ENCODE measurements around the gene IGSF9.

IGSF9 gene

DNA sequence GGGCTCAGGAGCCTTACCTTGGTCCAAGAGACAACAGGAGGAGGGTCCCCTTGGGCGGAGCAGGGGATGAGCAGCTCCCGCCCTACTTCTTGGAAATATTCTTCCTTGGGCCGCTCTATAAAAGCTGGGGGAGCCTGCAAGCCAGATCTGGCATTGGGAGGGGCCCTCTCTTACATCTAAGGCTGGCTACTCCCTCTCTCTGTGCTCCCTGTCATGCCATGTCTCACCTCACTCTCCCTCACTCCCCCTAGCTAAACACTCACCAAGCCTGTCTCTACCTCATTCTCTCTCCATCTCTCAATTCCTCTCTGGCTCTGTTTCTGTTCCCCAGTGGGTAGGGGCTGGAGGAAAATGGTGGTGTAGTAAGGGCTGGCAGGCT, 13.6 kb downstream of the IGSF9 start:
- no peak for DNase-seq

- no peak for DNase-seq
Observed at GRCh38 chr1:159931101-159931794, 14.2 kb downstream of the IGSF9 start.

- DNase-seq, result no peak
Observed at GRCh38 chr1:159930634-159931033, 14.8 kb downstream of the IGSF9 start.

DNA sequence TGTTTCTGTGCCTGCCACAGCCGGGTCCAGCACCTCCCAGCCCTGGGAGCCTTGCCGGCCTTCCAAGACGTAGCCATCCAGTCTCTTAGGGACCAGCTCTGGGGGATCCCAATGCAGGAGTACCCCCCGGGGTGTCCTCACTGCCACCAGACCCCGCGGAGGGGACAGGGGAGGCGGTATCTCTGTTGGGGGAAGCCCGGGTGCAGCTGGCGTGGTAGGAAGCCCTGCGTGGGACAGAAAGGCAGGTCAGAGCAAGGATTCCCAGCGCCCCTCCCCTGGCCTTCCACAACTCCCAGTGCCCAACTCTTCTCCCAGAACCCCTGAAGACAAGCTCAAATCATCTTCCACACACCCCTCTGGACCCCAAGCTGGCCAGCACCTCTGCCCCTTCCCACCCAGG, 15.2 kb downstream of the IGSF9 start:
- DNase-seq, result no peak

GRCh38 chr1:159929155-159930051, 16.0 kb downstream of the IGSF9 start:
- no peak for DNase-seq

- no peak for DNase-seq
Observed at GRCh38 chr1:159928491-159929050, 16.8 kb downstream of the IGSF9 start.

DNA sequence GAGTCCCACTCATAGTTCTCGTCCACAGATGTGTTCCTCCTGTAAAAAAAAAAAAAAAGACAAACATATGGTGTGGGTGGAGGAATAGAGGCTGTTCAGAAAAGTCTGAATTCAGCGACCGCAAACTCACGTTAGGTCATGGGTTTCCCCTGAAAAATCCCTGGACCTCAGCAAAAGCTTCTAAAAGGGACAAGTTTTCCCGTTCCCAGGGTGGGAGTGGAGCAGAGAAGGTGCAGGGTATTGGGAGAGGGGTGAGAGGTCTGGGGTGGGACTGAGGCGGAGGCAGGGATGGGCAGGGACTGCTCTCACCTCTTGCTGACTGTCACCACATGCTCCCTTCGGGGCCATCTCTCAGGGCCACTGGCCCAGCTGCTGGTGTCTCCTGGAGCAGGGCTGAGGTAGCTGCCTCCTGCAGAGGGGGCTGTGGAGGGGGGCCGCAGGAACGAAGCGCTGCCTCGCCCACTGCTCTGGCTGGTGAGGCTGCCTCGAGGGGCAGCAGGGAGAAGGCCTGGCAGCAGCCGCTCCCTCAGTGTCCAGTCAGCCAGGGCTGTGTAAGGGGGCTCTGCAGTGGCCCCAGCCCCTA, 17.5 kb downstream of the IGSF9 start:
- DNase-seq, result no peak

DNA sequence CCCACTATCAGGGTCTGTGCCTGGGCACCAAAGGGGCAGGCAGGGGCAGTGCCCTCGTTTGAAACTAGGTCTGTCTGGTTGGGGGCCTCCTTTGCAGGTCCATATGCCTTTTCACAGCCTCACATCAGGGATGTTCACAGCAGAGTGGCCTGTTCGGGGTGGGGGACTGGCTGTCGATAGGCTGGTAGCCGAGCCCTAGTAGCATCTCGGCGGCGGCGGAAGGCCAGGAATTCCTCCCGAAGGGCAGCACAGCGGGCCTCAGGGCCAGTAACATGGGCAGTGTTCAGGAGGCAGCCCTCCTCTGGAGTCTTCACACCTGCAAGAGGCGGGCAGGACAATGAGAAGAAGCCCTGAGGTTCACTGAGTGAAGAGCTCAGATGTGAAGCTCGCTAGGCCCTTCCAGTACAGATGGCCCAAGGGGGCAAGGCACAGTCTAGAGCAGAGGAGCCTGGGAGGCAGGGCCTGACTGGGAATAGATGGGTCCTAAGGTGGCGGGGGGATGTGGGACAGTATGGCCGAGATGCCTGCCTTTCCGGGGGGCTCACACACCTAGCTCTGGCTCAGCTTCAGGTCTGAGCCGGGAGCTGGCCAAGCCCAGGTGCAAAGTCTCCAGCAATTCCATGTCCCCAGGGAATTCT, 18.1 kb downstream of the IGSF9 start:
- DNase-seq, result no peak

DNA sequence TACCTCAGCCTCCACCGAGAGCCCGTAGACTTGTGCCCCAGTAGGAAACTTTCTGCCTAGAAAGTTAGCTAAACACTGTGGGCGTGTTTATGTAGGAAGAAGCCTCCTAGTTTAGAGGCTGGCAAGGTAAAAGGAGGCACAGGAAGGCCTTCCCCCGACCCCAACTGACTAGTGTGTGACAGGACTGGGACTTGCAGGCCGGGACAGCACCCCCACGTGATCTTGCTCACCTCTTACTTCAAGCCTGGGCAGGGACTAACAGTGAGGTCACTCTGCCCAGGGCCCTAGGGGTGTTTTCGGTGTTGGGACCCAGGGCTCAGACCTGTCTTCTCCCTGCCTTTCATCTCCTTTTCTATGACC, 19.7 kb downstream of the IGSF9 start:
- DNase-seq, result no peak

DNA sequence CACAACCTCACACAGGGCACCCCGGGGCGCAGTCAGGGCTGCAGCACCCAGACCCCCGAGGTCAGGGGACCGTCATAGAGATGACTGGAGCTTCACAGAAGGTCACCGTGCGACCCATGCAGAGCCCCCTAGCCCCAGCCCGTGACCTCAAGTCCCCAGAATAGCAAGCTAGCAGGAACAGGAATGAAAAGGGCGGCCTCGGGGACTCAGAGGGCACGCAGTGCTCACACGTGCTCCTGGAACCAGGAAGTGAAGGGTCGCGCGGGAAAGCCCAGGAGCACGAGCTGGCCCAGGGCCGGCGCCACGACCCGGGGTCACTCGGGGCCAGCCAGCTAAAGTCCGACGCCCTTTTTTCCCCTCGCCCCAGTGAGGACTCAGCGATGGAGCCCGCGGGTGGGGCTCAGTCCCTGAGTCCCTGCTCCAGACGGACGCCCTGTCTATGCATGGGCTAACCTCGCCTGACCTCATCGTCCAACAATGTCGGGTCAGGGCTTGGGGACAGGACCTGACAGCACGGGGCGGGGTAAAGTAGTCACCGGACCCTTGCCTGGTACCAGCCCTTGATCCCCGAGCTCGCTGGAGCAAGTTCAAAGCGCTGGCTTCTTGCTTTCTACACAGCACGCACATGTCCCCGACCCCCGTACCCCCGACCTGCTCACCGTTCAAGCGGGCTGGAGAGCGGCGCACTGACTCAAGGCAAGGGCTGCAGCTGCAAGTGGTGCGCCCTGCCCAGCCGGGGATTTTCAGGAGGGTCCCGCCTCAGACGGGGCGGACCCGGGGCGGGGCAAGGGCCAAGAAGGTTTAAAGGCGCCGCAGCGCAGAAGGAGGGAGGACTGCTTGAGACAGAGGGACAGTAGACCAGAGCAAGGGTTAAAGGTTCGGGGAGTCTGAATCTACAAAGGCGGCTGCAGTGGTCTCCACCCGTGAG, 20.4 kb downstream of the IGSF9 start, which contains the start of gene TAGLN2:
Gene TAGLN2 (minus strand): TSS at position 717 of the 928 bp plus-strand sequence. CDS start 4,998 bp downstream, outside the sequence.
- DNase-seq, result peak; percentile 71

DNA sequence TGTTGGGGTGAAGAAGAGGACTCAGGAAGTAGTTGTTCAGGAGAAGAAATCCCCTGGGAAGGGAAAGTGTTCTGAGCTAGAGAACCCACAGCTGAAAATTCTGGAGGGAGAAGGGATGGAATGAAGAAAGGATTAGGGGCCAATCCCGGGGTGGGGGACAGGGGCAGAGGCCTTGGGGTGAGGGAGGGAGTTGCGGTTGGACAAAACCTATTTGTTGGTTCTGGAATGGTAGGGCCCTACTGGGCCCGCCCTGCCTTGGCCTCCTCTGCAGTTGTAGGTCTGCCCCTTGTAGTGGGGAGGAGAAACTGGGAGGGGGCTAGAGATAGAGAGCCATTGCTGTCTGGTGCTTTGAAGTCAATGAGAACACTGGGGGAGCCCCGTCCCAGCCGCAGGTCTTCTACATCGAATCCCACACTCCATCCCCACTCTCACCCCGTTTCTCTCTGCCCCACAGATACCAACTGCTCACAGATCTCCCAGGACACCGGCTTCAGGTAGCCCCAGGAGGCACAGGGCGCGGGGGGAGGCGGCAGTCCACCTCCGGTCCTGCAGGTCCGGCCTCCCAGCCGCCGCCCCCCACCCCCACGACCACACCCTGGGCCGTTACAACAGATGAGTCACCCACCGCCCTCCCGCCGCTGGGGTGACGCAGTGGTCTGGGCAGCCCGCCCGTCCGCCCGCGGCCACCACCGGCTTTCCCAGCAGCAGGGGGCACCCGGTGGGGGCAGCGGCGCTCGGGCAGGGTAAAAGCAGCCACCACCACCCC, 21.2 kb downstream of the IGSF9 start:
- no peak for DNase-seq

DNA sequence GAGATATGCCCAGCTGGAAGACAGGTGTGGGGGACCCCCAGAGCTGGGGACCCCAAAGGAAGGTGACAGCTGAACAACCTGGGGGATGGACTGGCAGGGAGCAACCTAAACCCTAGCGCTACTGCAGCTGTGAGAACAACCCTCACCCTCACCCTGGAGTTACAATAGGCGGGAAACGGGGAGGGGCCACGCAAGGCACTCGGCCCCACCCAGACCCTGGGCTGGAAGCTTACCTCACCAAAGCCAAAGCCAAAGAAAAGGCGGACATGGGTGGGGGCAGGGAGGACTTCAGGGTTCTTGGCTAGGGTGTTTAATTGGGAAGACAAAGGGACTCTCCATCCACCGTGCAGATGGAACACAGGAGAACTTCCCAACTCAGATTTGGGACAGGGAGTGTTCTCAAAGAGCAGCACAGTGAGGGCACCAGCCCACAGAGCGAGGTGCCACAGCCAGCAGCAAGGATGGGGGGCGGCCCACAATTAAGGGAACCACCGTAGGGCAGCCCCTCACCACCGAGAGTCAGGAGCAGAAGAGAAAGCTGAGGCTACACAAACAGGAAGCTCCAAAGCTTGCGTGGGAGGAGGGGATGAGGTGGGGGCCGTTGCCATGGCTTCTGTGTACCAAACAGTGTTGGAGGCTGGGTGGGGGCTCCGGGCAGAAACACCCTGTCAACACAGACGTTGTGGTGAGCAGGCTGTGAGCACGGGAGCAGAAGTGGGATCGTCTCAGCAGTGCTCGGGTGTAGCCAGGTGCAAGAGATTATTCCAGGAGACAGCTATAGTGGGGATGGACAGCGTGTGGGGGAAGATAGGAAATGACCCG, 22.0 kb downstream of the IGSF9 start:
- peak; percentile 72 for DNase-seq

DNA sequence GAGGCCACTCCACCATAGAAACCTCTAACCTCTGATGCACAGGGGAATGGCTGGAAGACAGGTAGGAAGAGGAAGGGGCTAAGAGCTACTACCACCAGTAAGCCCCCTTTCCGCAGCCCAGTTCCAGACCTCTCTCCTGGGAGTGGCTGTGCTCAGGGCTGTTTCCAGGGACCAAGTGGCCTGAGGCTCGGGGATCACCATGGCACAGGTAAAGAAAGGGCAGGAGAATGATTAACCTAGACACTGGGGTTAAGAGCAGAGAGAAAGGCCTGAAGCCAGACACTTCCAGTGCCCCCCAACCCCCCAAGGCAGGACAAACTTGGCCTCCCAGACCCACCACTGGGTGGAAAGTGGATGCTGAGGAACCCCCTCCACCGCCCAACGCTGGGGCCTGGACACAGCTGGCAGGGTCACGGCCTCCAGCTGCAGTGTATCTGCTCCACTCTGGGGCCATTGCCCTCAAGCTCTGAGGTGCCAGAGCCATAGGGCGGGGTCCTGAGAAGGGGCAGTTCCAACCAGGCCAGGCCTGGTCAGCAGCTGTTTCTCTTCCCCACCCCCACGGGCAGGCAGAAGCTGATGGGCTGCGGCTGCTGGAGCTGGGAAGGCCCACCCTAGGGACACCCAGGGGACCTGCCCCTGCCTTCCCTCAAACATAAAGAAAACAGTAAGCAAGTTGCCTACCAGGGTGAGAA, 22.8 kb downstream of the IGSF9 start:
- DNase-seq, result no peak

GRCh38 chr1:159921700-159922504, 23.5 kb downstream of the IGSF9 start:
- no peak for DNase-seq

GRCh38 chr1:159921251-159921650, 24.2 kb downstream of the IGSF9 start:
- DNase-seq, result no peak

GRCh38 chr1:159920651-159921050, 24.8 kb downstream of the IGSF9 start:
- no peak for DNase-seq

DNA sequence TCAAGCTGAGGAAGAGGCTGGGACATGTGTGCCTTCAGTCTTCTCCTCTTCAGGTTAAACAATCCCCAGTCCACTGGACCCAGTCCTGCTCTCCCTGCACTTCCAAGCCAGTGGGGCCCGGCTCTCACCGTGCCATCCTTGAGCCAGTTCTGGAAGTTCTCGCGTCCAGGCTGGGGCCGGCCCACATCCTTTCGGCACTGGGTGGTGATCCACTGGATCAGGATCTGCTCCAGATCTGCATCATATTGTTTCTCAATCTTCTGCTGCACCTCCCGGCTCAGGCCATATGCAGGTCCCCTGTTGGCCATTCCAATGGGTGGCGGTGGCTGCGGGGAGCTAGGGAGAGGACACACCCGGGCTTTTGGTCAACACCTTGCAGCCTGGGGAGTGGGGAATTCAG, 25.2 kb downstream of the IGSF9 start:
- no peak for DNase-seq

GRCh38 chr1:159919236-159919865, 26.1 kb downstream of the IGSF9 start:
- DNase-seq, result no peak

Data from NCI-H510A (cell line).